Activated CD8-positive, alpha-beta memory T cell treated with anti-CD3 and anti-CD28 coated beads for 36 hours (primary cell): ENCODE measurements around the gene RAB6A. TPM values are rescaled to one million over a fixed set of nuclear protein-coding genes. Genes with fewer than 3 reads are reported as not detected.
"Not testable (repeated sequence)": the region's sequence is repeated elsewhere in the genome, so short reads cannot be mapped to it uniquely, and the experiment has no call there.

Experiments
- CTCF ChIA-PET: fragments of 350-600 bp; sonication (Branson Sonifier 250); formaldehyde crosslinking; loops from one replicate; lab custom pipeline; 2021; ENCODE audit warnings: antibody characterized with exemption; lab: Charles Lee
- POLR2A ChIA-PET: fragments of 350-600 bp; sonication (Branson Sonifier 250); formaldehyde crosslinking; loops from one replicate; lab custom pipeline; 2021; ENCODE audit warnings: antibody characterized with exemption; lab: Charles Lee
- total RNA-seq, 2 experiments: library from RNA; stranded (reverse); gene quantifications; one replicate each; pipeline ENCODE4 v1.2.3, GENCODE V29; 2021

RAB6A gene
- total RNA-seq, 2 experiments from 2014 or later: 69.0 to 72.1 TPM

DNA sequence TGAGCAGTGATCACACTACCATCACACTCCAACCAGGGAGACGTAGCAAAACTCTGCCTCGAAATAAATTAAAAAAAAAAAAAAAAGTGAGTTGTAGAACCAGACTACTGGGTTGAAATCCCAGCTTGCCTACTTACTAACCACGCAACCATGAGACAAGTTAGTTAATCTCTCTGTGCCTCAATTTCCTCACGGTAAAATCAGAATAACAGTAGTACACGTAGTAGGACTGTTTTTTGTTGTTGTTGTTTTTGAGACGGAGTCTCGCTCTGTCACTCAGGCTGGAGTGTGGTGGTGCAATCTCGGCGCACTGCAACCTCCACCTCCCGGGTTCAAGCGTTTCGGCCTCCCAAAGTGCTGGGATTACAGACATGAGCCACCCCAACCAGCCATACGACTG, 14.2 kb downstream of the RAB6A start:
- POLR2A ChIA-PET: no interaction called here

DNA sequence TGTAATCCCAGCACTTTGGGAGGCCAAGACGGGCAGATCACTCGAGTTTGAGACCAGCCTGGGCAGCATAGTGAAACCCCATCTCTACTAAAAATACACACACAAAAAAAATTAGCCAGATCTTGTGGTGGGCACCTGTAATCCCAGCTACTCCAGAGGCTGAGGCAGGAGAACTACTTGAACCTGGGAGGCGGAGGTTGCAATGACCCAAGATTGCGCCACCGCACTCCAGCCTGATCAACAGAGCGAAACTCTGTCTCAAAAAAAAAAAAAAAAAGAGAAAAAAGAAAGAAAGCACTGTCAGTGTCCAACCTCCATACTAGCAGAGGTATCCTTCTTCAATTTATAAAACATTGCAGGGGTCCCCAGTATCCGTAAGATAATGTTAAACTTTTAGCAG, 17.8 kb downstream of the RAB6A start:
- CTCF ChIA-PET: no interaction called here

More for the DNA sequence above, 14.2 kb downstream of the RAB6A start:
- CTCF ChIA-PET: interaction anchor here (0.9 kb wide), 1 partner anchor 179 kb away, joined by 3 read pairs; no protein-coding TSS in a partner anchor

DNA sequence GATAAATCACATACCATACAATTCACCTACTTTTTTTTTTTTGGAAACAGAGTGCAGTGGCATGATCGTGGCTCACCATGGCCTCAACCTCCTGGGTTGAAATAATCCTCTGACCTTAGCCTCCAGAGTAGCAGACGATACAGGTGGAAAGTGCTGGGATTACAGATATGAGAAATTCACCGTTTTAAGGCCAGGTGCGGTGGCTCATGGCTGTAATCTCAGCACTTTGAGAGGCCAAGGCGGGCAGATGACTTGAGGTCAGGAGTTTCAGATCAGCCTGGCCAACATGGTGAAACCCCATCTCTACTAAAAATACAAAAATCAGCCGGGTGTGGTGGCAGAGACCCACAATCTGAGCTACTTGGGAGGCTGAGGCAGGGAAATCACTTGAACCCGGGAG, 24.9 kb downstream of the RAB6A start:
- CTCF ChIA-PET, POLR2A ChIA-PET: not testable (repeated sequence)

More for the DNA sequence above, 17.8 kb downstream of the RAB6A start:
- POLR2A ChIA-PET: no interaction called here

DNA sequence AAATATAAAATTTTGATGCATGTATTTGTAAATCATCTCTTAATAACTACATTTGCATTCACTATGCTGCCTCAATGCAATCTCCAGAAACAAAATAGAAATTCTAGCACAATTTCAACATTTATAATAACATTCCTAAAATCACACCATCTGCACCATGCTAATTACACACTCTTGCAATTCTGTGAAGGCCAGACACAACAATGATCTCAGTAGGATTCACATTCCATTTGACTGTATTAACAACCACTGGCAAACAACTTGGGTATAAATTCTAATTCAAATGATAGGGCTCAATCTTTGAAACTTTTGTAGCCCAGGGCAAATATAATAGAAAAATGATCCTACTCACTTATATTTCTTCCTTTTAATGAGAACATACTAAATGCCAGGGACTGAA, 25.9 kb downstream of the RAB6A start:
- ChIA-PET CTCF (no interaction called here), POLR2A (no interaction called here)

DNA sequence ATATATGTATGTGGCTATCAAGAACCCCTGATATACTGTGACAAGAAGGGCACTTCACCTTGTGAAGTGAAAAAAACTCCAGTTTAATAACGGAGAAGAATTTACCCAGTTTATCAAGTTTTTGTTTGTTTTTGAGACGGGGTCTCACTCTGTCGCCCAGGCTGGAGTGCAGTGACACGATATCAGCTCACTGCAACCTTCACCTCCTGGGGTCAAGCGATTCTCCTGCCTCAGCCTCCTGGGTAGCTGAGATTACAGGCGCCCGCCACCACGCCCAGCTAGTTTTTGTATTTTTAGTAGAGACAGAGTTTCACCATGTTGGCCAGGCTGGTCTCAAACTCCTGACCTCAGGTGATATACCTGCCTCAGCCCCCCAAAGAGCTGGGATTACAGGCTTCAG, 26.9 kb downstream of the RAB6A start:
- POLR2A ChIA-PET, CTCF ChIA-PET: not testable (repeated sequence)

DNA sequence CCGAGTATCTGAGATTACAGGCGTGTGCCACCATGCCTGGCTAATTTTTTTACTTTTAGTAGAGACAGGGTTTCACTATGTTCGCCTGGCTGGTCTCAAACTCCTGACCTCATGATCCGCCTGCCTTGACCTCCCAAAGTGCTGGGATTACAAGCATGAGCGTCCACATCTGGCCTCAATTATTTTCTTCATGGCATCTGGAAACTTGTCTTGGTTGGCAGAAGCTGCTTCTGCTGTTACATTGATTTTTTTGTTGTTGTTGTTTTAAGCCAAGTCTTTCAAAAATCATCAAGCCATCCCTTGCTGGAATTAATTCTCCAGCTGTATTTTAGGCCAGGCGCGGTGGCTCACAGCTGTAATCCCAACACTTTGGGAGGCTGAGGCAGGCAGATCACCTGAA, 27.9 kb downstream of the RAB6A start:
- POLR2A ChIA-PET, CTCF ChIA-PET: not testable (repeated sequence)

DNA sequence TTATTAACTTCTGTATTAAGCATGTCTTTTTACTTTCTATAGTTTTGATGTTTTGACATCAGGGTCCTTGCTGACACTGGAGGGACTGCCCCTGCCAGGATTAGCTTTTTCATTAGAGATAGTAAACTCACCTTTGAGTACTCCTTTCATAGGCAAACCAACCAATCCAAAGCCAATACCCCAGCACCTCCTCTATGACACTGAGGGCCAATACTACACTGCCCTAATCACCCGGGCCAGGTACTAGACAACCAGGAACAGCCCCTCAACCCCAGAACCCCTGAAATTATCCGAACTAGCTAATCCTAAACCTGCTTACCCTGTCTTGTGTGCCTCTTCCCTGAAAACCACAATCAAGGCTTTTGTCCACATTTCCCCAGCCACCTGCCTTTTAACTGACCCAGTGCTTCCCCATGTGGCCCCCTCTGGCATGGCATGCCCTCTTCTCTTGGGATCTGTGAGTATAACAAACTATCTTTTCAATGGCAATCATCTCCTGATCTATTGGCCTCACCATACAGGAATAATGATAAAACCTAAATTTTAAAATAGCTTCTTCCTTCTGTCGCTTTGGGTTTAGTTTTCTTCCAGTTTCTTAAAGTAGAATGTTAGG, 31.2 kb downstream of the RAB6A start:
- ChIA-PET POLR2A (no interaction called here), CTCF (no interaction called here)

DNA sequence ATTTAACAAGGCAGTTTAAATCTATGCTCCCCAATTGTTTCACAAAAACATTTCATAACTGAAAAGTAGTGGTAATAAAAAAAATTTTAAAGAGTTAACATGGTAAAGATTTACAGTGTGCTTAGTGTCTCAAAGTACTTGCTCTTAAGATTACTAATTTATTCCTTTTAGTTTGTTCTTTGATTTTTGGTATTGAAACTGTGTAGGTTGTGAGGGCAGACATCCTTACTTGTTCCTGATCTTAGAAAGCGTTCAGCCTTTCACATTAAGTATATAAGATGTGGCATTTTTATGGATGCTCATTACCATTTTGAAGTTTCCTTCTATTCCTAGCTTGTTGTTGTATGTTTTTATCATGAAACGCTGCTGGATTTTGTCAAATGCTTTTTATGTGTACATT, 32.9 kb downstream of the RAB6A start:
- ChIA-PET POLR2A (interaction anchor here (0.7 kb wide), 1 partner anchor 164 kb away, joined by 3 read pairs; no protein-coding TSS in a partner anchor), CTCF (interaction anchor here (0.7 kb wide), 2 partner anchors 25 to 419 kb away, joined by 3 read pairs; no protein-coding TSS in a partner anchor)

DNA sequence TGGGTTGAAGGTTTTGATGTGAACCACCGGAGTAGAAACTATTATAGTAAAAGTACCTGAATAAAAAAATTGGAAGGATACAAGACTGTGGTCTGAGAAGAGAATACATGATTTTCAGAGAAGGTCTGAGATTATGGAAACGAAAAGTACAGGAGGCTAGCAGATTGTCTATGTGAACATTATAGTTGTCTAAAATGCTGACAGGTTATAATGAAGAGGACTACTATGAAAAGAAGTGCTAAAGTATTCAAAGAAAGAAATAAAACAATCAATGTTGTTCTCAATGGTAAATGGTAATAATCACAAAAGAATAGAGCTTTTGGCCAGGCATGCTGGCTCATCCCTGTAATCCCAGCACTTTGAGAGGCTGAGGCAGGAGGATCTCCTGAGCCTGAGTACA, 34.0 kb downstream of the RAB6A start:
- ChIA-PET CTCF (interaction anchor here (0.6 kb wide), 1 partner anchor 837 kb away, joined by 3 read pairs; no protein-coding TSS in a partner anchor), POLR2A (no interaction called here)

DNA sequence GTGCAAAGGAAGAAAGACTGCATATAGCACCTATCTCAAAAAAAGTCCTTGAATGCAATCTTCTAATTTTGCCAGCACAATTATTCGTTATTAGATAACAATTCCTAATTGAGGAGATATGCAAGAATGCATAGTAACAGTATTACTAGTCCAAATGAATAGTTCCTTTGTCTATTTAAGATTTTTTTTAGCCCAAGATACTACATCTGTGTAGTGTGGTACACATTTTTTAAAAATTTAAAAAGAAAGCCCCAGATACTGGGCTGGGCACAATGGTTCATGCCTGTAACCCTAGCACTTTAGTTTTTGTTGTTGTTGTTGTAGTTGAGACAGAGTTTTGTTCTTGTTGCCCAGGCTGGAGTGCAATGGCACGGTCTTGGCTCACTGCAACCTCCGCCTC, 43.7 kb downstream of the RAB6A start:
- POLR2A ChIA-PET: no interaction called here
- CTCF ChIA-PET: no interaction called here

DNA sequence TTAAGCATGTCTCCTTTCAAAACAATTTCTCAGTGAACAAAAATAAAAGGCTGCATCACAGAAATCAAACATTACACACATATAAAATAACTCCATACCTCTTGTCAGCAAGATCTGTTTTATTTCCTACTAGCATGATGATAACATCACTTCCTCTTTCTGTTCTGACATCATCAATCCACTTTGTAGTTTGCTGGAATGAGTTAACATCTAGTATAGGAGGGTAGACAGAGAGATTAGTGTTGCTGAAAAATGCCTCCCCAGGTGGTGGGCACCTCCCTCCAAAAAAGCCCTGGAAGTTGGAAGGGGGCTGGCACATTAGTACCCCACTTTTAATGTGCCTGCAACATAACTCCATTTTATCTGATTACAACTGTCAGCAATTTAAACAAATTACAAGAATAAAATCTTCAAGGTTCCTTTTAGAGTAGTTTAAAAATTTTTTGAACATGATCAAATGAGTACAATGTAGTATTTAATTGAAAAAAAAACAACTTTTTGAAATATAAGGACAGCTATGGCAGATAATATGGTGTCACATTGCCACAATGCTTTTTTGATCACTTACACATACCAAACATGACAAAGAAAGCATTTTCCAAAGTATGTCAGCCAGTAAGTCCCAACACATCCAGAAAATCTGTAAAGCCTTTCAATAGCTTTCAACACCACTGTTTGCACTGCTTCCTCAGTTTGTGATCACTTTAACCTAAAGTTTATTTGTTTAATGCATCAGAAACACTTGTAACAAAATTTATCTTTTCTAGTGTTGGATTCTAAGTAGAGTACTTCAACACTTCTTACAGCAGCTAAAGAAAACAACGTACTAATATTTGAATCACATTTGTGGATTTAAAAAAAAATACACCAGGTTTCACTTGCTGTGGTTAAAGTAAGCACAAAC, 44.5 kb downstream of the RAB6A start:
- POLR2A ChIA-PET: no interaction called here
- CTCF ChIA-PET: no interaction called here

DNA sequence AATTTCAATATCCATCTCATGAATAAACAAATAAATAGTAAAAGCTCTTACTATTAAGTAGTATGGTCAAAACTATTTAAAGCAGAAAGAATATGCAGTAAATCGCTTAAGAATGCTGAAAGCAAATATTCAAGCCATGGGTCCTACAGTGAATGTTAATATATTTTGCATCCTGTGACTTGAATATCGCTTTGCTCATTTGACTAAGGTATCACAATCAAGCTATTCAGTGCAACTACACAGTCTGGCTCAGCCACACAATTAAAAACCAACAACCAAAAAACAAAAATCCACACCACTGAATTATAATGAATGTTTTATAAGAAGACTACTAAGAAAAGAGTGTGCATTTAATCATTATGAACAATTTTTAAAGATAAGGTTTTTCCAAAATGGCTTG, 45.3 kb downstream of the RAB6A start:
- POLR2A ChIA-PET: interaction anchor here (0.7 kb wide), 1 partner anchor 98 kb away, joined by 4 read pairs; no protein-coding TSS in a partner anchor
- CTCF ChIA-PET: no interaction called here

DNA sequence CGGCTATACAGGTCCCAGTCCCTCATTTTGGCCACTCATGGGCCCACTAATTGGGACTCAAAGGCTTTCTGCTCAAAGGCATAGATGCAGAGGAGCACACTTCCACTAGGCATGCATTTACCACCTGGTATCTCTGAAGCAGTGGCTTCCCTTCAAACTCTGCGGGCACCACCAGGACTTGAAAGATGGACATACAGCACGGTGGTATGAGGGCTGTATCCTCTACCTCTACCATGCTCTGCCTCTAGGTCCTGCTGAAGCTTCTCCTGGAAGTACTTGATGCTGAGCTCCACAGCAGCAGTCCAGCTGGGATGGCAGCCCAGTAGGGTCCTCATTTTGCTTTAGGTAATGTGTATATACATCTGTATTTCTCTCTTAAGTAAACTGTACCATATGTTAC, 49.9 kb downstream of the RAB6A start:
- POLR2A ChIA-PET: no interaction called here
- CTCF ChIA-PET: no interaction called here

DNA sequence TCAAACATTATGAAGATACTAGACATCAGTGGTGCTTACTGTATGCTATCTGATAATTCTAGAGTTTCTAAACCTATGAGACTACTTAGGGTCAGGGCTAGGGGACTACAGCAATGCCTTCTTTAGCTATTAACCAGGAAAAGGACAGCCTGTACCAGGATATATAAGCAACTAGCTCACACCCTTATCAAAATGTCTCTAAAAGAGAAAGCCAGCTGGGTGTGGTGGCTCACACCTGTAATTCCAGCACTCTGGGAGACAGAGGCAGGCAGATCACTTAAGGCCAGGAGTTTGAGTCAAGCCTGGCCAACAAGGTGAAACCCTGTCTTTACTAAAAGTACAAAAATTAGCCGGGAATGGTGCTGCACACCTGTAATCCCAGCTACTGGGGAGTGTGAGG, 55.8 kb downstream of the RAB6A start:
- ChIA-PET POLR2A (interaction anchor here (0.5 kb wide), 1 partner anchor 25 kb away, joined by 3 read pairs; no protein-coding TSS in a partner anchor), CTCF (no interaction called here)

DNA sequence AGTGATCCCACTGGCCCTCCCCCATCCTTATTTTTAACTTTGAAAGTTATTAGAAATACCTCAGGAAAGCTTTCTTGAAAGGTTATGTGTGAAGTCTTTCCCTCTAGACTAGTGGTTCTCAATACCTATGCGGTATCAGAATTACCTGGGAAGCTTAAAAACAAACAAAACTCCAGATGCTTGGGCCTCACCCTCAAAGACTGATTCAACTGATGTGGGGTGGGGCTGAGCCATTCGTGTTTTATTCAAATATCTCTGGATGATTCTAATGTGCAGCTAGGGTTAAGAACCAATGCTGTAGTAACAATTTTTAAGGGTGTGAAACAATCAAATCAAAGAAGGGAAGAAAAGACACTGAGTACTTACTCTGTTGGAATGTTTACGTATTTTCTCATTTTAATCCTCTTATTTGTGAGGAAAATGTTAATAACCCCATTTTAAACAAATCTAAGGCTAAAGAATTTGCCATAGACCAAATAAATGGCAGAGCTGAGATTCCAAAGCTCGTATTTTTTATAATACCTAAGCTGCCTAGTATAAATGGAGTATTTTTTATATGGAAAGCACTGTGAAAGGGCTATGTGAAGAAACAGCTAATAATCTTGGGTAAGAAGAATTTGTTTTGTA, 66.9 kb downstream of the RAB6A start:
- CTCF ChIA-PET: no interaction called here

DNA sequence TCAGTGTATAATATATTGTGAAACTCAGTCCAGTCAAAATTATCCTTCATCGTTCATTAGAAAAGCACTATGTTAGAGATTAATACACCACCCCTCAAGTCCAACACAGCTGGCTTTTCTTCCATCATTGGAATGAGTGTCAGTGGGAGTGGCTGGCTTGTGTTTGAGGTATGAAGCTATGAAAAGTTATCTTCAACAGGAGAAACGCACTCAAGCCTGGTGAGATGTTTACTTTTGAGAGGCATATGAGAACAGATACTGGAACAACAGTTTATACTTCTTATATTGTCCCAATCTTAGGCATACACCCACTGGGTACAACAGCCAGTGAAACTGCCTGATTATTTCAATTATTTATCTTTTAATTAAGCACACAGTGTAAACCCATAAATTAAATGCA, 80.2 kb downstream of the RAB6A start:
- POLR2A ChIA-PET: interaction anchor here (0.7 to 0.9 kb wide), 2 partner anchors 11 to 24 kb away, joined by 3 to 7 read pairs; no protein-coding TSS in a partner anchor
- CTCF ChIA-PET: no interaction called here

More for the DNA sequence above, 66.9 kb downstream of the RAB6A start:
- POLR2A ChIA-PET: no interaction called here

DNA sequence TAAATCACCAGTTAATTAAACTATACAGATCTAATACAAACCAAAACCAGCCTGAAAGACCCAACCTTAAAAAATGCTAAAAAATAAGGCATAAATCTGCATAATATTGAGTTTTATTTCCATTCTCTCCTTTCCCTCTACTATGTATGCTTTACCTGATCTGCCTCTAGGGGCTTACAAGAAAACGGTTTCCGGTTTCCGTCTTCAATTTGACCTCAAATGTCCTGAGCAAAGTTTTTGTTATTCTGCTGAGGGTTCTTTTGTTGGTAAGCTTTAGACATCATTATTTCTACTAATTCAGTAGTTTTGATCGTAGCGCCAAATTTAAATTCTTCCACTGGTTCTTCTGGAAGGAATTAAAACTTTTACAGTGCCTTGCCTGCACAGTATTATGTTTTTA, 84.3 kb downstream of the RAB6A start:
- POLR2A ChIA-PET: not testable (repeated sequence)
- CTCF ChIA-PET: interaction anchor here (0.6 kb wide), 1 partner anchor 495 kb away, joined by 4 read pairs; no protein-coding TSS in a partner anchor

DNA sequence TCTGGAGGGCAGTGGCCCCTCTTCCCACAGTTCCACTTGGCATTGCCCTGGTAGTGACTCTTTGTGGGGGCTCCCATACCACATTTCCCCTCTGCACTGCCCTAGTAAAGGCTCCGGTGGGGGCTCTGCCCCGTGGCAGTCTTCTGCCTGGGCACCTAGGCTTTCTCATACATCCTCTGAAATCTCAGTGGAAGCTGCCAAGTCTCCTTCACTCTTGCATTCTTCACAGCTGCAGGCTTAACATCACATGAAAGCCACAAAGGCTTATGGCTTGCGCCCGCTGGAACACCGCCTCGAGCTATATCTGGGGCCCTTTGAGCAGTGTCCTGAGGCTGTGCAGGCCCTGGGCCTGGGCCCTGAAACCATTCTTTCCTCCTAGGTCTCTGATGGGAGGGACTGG, 89.2 kb downstream of the RAB6A start:
- ChIA-PET POLR2A (no interaction called here), CTCF (interaction anchor here (0.6 kb wide), 1 partner anchor 11 kb away, joined by 3 read pairs; no protein-coding TSS in a partner anchor)

DNA sequence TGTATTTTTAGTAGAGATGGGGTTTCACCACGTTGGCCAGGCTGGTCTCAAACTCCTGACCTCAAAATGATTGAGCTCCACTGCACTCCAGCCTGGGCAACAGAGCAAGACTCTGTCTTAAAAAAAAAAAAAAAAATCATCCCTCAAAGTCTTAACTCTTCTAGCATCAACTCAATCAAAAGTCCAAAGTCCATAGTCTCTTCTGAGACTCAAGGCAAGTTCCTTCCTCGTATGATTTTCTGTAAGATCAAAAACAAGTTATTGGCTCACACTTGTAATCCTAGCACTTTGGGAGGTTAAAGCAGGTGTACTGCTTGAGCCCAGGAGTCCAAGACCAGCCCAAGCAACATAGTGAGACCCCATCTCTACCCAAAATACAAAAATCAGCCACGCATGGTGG, 90.1 kb downstream of the RAB6A start:
- ChIA-PET CTCF (no interaction called here), POLR2A (no interaction called here)

DNA sequence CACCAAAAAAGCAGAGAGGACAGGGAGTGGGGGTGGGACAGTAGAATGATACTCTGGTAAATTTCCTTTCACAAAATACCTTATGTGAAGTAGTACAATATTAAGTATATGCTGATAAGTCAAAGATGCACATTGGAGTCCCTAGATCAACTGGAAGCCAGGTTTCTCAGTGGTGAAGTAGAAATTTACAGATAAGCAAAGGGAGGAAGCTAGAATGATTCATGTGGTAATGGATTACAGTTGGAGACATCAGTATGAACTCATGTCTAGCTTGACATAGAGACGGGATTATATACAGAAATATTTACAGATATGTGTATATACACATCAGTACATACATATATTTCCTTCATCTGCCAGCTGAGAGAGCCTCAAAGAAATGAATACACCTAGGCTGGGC, 93.0 kb downstream of the RAB6A start:
- CTCF ChIA-PET: no interaction called here
- POLR2A ChIA-PET: no interaction called here
